Vagina (tissue), 2 donors: ENCODE data around the gene MSI2. TPM values are rescaled to one million over a fixed set of nuclear protein-coding genes. Genes with fewer than 3 reads are reported as not detected.

Experiments used
- DNase-seq, 2 donors: peaks; one replicate each; pipeline ENCODE4 v3.0.0-alpha.2; 2017; ENCODE audit errors: extremely low spot score in 2 of 2
- H3K27ac ChIP-seq: fragments of 200-600 bp; sonication (generic); one replicate; pipeline ENCODE4 v1.5.1; 2019
- H3K27me3 ChIP-seq: fragments of 200-600 bp; sonication (generic); one replicate; pipeline ENCODE4 v1.5.1; 2019
- H3K36me3 ChIP-seq, 2 donors: fragments of 200-600 bp; sonication (generic); one replicate each; pipeline ENCODE4 v1.5.1; 2017 to 2019
- H3K4me1 ChIP-seq: fragments of 200-600 bp; sonication (generic); one replicate; pipeline ENCODE4 v1.5.1; 2019
- H3K4me3 ChIP-seq, 2 donors: fragments of 200-600 bp; sonication (generic); 1 replicate in 1 of 2; 2 replicates in 1 of 2; pipeline ENCODE4 v1.5.1; 2016 to 2019
- H3K9me3 ChIP-seq: fragments of 200-600 bp; sonication (generic); one replicate; pipeline ENCODE4 v1.5.1; 2019
- CTCF ChIP-seq, 3 experiments: fragments of 450-650 bp in 2 of 3; fragments of 200-600 bp in 1 of 3; sonication (generic) in 1 of 3; IDR thresholded peaks; one replicate each; pipeline ENCODE4 v1.5.1; 2017 to 2019; ENCODE audit warnings: antibody characterized with exemption in 3 of 3, mild to moderate bottlenecking in 2 of 3, moderate library complexity in 2 of 3
- POLR2A ChIP-seq, 2 donors: fragments of 450-650 bp; IDR thresholded peaks; one replicate each; pipeline ENCODE4 v1.6.1; 2017; ENCODE audit warnings: antibody characterized with exemption in 2 of 2, mild to moderate bottlenecking in 2 of 2, moderate library complexity in 2 of 2
- POLR2AphosphoS5 ChIP-seq, 2 donors: sonication (generic); formaldehyde crosslinking; IDR thresholded peaks; one replicate each; pipeline ENCODE4 v1.9.0; 2017; ENCODE audit warnings: antibody characterized with exemption in 2 of 2, mild to moderate bottlenecking in 2 of 2, low read depth in 1 of 2; ENCODE audit not compliant: insufficient read depth in 1 of 2
- intact Hi-C: fragments of 100-400 bp; cut with DNase I; formaldehyde crosslinking; loops from one replicate; pipeline ENCODE4 v1.15.1; 2023
- total RNA-seq: library from RNA; depleted of rRNA; stranded (reverse); fragments of >200 nt; gene quantifications from one replicate; pipeline ENCODE4 v1.2.3, GENCODE V29; 2016

The MSI2 gene
- total RNA-seq, 1 donor from 2014 or later: 27.3 TPM

- Histone ChIP-seq H3K27me3 (no peaks in the 10 kb centered on the region), H3K9me3 (no peaks in the 10 kb centered on the region), H3K4me1 (peaks cover 8% of the 10 kb centered on the region), H3K36me3 (no peaks in the 10 kb centered on the region), H3K4me3 (no peak overlapping the region), H3K27ac (no peak overlapping the region)
- intact Hi-C loops: no loop called here
- TF ChIP-seq POLR2A (IDR thresholded peaks at IDR 0.05): no peak
- no peak for TF ChIP-seq POLR2AphosphoS5 (IDR thresholded peaks at IDR 0.05; ENCODE audit: insufficient read depth in 1 of 2, low read depth in 1 of 2)
- DNase-seq: no peak
Measured at GRCh38 chr17:57549468-57549867, 293.1 kb downstream of the MSI2 start.

GRCh38 chr17:57550016-57550415 lies 293.7 kb downstream of the MSI2 start:
- Histone ChIP-seq H3K4me1 (peaks cover 8% of the 10 kb centered on the region), H3K4me3 (no peak overlapping the region), H3K9me3 (no peaks in the 10 kb centered on the region), H3K27ac (no peak overlapping the region), H3K36me3 (no peaks in the 10 kb centered on the region), H3K27me3 (no peaks in the 10 kb centered on the region)
- TF ChIP-seq POLR2A (IDR thresholded peaks at IDR 0.05) (no peak), CTCF (IDR thresholded peaks at IDR 0.05) (no peak), POLR2AphosphoS5 (IDR thresholded peaks at IDR 0.05; ENCODE audit: insufficient read depth in 1 of 2, low read depth in 1 of 2) (no peak)
- intact Hi-C loops: no loop called here
- no peak for DNase-seq

GRCh38 chr17:57550668-57551315 lies 294.5 kb downstream of the MSI2 start:
- H3K4me1 ChIP-seq: peaks cover 8% of the 10 kb centered on the region
- H3K9me3 ChIP-seq: no peaks in the 10 kb centered on the region
- no peak overlapping the region for H3K4me3 ChIP-seq
- no peak for TF ChIP-seq POLR2AphosphoS5 (IDR thresholded peaks at IDR 0.05; ENCODE audit: insufficient read depth in 1 of 2, low read depth in 1 of 2)
- TF ChIP-seq CTCF (IDR thresholded peaks at IDR 0.05): no peak
- no peak for TF ChIP-seq POLR2A (IDR thresholded peaks at IDR 0.05)
- intact Hi-C loops: no loop called here
- no peak for DNase-seq
- no peak overlapping the region for H3K27ac ChIP-seq
- no peaks in the 10 kb centered on the region for H3K36me3 ChIP-seq
- no peaks in the 10 kb centered on the region for H3K27me3 ChIP-seq

GRCh38 chr17:57551321-57552079 lies 295.2 kb downstream of the MSI2 start:
- TF ChIP-seq CTCF (IDR thresholded peaks at IDR 0.05): no peak
- no peak for TF ChIP-seq POLR2A (IDR thresholded peaks at IDR 0.05)
- TF ChIP-seq POLR2AphosphoS5 (IDR thresholded peaks at IDR 0.05; ENCODE audit: insufficient read depth in 1 of 2, low read depth in 1 of 2): no peak
- no peak for DNase-seq
- Histone ChIP-seq H3K9me3 (no peaks in the 10 kb centered on the region), H3K27me3 (no peaks in the 10 kb centered on the region), H3K36me3 (no peaks in the 10 kb centered on the region), H3K4me1 (peaks cover 8% of the 10 kb centered on the region), H3K27ac (no peak overlapping the region), H3K4me3 (no peak overlapping the region)
- intact Hi-C loops: no loop called here

- Histone ChIP-seq H3K27ac (no peak overlapping the region), H3K4me1 (peaks cover 10% of the 10 kb centered on the region), H3K9me3 (no peaks in the 10 kb centered on the region), H3K4me3 (no peak overlapping the region), H3K36me3 (no peaks in the 10 kb centered on the region), H3K27me3 (no peaks in the 10 kb centered on the region)
- intact Hi-C loops: no loop called here
- TF ChIP-seq POLR2AphosphoS5 (IDR thresholded peaks at IDR 0.05; ENCODE audit: insufficient read depth in 1 of 2, low read depth in 1 of 2) (no peak), CTCF (IDR thresholded peaks at IDR 0.05) (peak in 1 of 3 experiments; percentile 46), POLR2A (IDR thresholded peaks at IDR 0.05) (no peak)
- DNase-seq: no peak
Measured at GRCh38 chr17:57552114-57552624, 295.8 kb downstream of the MSI2 start.
